Pulmonary artery endothelial cell (primary cell): ENCODE data around the gene RIPOR1. TPM values are rescaled to one million over a fixed set of nuclear protein-coding genes. Genes with fewer than 3 reads are reported as not detected.
"Not testable (repeated sequence)": the region's sequence is repeated elsewhere in the genome, so short reads cannot be mapped to it uniquely, and the experiment has no call there.

ENCODE experiments used
- DNase-seq: peaks from one replicate; pipeline ENCODE4 v3.0.0-alpha.2; 2011; ENCODE audit warnings: low read depth, low spot score
- total RNA-seq: library from RNA; depleted of rRNA; stranded (reverse); fragments of >200 nt; gene quantifications from 2 replicates; pipeline ENCODE4 v1.2.3, GENCODE V29; 2014

RIPOR1 gene
- total RNA-seq, 1 donor from 2014 or later = 45.7 TPM

- DNase-seq = no peak
These were observed 11.5 kb upstream of the RIPOR1 start for GRCh38 chr16:67517155-67517445.

- DNase-seq = no peak
These were observed 10.8 kb upstream of the RIPOR1 start for GRCh38 chr16:67517661-67518423.

GRCh38 chr16:67518676-67519075, 10.0 kb upstream of the RIPOR1 start:
- DNase-seq = no peak

- no peak for DNase-seq
These were observed 9.4 kb upstream of the RIPOR1 start for GRCh38 chr16:67519242-67519641.

GRCh38 chr16:67521095-67521804, 7.4 kb upstream of the RIPOR1 start:
- DNase-seq = peak; percentile 89

GRCh38 chr16:67525176-67525860, 3.3 kb upstream of the RIPOR1 start:
- no peak for DNase-seq

GRCh38 chr16:67526149-67526791, 2.4 kb upstream of the RIPOR1 start:
- no peak for DNase-seq

- no peak for DNase-seq
These were observed 397 bp downstream of the RIPOR1 start for GRCh38 chr16:67528870-67529581.

GRCh38 chr16:67529582-67530012, 968 bp downstream of the RIPOR1 start:
- no peak for DNase-seq

GRCh38 chr16:67530013-67530939, 1.6 kb downstream of the RIPOR1 start:
- no peak for DNase-seq

GRCh38 chr16:67531247-67531646, 2.6 kb downstream of the RIPOR1 start:
- no peak for DNase-seq

GRCh38 chr16:67533024-67533560, 4.5 kb downstream of the RIPOR1 start:
- DNase-seq = no peak

GRCh38 chr16:67533987-67534386, 5.4 kb downstream of the RIPOR1 start:
- DNase-seq = not testable (repeated sequence)

GRCh38 chr16:67534431-67534830, 5.8 kb downstream of the RIPOR1 start:
- DNase-seq = no peak

- no peak for DNase-seq
These were observed 6.6 kb downstream of the RIPOR1 start for GRCh38 chr16:67535201-67535600.

- DNase-seq = no peak
These were observed 8.6 kb downstream of the RIPOR1 start for GRCh38 chr16:67537270-67537635.

GRCh38 chr16:67537636-67538591, 9.3 kb downstream of the RIPOR1 start:
- no peak for DNase-seq

GRCh38 chr16:67538666-67539101, 10.1 kb downstream of the RIPOR1 start:
- no peak for DNase-seq

- no peak for DNase-seq
These were observed 10.6 kb downstream of the RIPOR1 start for GRCh38 chr16:67539271-67539670.
